ENCODE data around the gene CTF1.
"Not testable (repeated sequence)": the region's sequence is repeated elsewhere in the genome, so short reads cannot be mapped to it uniquely, and the experiment has no call there.

CTF1 gene

DNA sequence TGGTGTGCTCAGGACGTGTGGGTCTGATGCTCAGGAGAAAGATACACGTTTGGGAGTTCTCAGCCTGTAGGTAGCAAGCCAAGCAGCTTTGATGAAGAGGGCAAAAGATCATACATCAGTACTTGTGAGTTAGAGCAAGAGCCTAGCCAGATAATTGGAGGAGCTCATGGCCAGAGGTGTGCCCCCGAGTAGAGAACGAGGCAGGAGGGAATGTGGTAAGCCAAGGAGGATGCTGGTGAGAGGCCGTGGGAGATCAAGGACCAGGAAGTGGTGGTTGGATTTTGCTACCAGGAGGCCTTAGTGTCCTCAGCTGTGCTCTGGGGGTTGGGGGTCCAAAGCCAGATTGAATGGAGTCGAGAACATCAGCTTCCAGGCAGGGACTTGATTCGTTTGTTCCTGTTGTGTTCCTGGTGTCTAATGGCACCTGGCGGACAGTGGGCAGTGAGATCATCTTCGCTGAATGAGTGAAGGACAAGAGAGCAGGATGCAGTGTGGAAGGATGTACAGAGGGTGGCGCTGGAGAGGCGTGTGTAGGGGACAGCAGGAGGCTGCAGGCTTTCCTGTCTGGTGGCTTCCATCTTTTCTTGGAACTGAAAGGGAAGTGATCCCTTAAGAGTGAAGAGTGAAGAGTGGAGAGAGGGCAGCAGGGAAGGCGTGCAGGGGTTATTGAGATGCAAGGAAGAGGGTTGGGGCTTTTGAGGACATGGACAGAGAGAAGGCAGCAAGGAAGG is 38.6 kb downstream of the CTF1 start:
- no peak for DNase-seq

DNA sequence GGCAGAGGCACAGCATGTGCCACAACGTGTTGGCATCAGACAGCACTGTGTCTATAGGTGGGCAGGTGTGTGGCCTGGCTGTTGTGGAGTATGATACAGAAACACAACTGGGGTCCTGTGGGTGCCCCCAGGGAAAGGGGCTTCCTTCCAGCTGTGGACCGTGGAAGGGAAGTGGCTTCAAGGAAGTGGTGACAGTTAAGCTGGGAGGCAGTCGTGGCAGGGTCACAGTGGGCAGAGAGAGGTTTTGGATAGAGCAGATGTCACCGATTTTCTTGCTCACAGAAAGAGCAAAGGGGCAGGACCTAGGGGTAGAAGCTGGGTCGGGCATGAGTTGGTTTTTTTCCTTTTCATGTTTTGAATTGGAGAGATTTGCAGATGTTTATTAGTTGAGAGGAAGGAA is 41.3 kb downstream of the CTF1 start:
- no peak for DNase-seq

DNA sequence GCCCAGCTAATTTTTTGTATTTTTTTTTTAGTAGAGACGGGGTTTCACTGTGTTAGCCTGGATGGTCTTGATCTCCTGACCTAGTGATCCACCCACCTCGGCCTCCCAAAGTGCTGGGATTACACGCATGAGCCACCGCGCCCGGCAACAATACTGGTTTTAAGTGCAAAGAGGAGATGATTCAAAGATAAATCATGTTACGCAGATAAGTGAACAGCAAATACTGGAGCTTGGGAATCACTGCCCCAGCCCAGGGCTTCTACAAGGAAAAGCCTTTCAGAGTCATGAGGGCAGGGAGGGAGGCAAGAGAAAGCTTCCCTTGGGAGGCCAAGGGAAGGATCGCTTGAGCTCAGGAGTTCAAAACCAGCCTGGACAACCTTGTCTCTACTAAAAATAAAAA is 43.2 kb downstream of the CTF1 start:
- DNase-seq: not testable (repeated sequence)

DNA sequence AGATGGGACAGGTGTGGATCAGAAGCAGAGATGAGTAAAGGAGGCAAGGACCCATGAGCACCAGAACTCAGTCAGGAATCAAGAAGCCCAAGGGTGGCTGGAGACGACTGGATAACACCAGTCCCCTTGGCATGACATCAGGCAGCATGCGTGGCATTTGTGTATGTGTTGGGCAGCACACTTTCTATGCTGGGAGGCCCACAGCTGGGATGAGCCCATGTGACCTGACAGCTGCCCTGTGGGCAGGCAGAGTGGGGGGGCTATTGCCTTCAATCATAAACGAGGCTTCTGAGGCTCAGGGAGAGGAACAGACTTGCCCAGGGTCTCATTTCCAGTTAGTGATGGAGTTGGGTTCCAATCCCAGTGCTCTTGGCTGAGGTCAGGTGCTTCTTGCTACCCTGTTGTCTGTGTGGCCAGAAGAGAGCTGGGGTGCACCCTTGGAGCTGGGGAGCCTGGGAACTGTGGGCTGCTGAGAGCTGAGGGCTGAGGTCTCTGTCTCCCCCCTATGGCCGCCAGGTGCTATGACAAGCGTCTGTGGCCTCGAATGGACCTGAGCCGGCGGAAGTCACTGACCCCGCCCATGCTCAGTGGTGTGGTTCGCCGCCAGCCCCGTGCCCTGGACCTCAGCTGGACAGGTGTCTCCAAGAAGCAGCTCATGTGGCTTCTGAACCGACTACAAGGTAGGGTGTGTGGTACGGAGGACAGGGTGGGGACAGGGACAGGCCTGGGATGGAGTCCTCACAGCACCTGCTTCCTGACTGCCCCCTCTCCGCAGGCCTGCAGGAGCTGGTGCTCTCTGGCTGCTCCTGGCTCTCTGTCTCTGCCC is 45.4 kb downstream of the CTF1 start:
- peak; percentile 62 for DNase-seq

DNA sequence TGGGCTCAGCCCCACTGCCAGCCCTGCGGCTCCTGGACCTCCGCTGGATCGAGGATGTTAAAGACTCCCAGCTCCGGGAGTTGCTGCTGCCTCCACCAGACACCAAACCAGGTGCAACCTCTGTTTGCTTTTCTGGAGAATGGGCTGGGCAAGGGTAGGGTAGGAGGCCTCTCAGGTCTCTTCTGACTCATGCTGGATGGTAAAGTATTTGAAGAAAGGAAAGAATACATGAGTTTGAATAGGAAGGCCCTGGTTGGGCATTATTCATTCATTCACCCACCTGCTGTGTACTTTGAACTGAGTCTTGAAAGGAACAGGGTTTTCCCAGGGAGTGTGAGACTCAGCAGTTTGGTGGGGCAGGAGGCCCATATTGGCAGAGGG is 46.0 kb downstream of the CTF1 start:
- DNase-seq: no peak

DNA sequence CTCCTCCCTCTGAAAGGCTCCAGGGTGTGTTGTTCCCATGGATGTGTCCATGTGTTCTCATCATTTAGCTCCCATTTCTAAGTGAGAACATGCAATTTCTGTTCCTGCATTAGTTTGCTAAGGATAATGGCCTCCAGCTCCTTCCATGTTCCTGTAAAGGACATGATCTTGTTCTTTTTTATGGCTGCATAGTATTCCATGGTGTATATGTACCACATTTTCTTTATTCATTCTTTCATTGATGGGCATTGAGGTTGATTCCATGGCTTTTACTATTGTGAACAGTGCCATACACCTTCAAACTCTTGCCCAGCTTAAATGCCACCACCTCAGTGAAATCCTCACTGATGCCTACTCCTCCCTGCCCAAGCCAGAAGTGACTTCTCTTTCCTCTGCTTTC is 47.9 kb downstream of the CTF1 start:
- no peak for DNase-seq

DNA sequence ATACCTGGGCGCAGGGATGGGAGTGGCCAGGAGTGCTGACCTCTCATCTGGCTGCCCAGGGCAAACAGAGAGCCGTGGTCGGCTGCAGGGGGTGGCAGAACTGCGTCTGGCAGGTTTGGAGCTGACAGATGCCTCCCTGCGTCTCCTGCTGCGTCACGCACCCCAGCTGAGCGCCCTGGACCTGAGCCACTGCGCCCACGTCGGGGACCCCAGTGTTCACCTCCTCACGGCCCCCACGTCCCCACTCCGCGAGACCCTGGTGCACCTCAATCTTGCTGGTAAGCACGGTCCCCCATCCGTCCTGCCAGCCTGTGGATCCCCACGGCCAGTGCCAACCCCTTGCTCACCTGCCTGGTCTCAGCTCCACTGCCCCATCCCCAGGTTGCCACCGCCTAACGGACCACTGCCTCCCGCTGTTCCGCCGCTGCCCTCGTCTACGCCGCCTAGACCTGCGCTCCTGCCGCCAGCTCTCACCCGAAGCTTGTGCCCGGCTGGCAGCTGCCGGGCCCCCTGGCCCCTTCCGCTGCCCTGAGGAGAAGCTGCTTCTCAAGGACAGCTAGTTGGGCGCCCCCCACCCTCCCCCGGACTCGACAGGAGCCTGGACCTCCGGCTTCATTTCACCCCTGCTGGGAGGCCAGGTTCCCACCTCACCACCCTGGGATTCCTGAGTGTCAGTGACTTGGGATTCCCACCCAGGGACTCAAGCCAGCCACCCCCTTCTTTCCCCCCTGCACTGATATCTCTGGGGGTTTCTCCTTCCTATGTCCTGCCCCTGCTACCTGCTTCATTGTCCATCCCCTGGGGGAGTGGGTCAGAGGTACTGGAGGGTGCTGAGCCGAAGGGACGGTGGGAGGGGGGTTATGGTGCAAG is 50.5 kb downstream of the CTF1 start:
- DNase-seq: no peak

DNA sequence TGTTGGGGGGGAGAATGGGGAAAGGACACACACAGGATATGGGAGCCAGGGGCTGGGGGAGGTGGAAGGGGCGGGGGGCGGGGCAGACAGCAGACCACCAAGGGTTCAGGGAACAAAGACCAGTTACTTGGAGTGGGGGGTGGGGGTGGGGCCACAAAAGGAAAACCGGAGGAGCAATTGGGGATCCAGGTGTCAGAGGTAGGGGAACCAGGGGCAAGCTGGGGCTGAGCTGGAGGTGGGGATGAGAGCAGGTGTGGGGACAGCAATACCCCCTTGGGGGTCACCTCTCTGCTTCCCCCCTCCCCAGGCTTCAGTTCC is 51.1 kb downstream of the CTF1 start:
- no peak for DNase-seq

DNA sequence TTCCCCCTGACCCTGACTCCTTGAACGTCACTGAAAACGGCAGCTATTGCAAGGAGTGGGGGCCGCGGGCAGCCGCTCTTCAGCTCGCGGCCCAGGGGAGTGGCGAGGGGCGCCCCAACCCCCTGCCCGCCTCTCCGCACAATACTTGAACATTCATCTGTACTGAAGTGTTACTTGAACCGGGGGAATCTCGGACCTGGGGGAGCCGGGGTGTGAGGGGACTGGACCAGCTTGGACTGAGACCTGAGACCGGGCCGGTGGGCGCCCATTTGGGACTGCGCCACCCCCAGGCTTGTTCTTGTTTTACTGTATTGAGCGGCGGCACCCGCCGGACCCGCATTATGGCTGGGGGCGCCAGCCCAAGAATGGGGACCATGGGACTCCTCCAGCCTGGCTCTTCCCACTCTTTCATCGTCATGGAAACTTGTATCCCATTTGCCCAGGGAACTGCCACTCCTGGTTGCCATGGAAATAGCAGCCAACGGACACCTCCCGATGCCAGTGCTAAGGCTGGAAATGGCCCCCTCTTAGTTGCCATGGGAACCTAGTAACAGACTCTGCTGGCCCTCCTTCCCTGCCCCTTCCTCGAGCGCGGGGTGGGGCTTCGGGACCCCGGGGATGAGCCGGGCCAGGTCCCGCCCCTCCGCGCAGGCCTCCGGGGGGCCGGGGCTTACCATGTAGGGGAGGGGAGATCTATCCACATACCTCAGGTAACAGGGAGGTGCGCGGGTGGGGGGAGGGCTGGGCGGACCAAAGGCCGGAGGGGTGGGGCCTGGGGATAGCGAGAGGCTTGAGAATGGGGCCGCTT is 51.6 kb downstream of the CTF1 start:
- peak; percentile 46 for DNase-seq

DNA sequence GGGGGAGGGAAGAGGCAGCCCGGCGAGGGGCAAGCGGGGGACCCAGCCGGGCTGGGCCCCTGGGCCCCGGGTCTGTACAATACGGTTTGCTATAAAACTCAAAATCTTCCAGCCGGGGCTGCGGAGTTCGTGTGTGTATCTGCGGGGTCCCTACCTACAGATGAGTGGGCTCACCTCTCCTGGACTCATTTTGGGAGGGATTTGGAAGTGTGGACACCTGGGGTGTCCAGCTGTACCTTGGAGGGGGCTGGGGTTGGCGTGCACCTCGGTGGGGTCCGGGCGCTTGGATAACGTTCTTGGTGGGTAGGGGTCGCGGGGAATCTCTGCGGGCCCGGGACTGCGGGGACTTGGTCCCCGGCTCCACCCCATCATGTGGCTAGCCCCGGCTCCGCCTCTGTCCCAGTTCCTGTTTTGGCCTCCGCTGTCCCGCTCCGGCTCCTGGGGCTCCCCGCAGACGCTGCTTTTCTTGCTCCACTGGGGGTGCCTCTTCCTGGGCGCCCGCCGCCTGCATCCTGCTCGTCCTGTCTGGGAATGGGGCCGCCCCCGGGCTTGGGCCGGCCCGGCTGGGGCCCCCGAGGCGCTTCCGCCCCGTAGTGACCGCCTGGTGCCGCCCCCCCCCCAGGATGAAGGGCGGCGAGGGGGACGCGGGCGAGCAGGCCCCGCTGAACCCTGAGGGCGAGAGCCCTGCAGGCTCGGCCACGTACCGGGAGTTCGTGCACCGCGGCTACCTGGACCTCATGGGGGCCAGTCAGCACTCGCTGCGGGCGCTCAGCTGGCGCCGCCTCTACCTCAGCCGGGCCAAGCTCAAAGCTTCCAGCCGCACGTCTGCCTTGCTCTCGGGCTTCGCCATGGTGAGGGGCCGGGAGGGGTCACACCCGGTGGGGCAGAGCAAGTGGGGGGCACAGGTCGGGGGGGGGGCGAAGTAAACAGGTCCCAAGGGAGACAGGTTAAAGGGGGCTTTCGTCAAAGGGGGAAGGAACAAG is 52.5 kb downstream of the CTF1 start, which contains the start of gene ORAI3:
Gene ORAI3, plus strand, starts transcription at position 402 of the 983 bp plus-strand sequence. Its CDS starts 222 bp downstream, at position 624.
- DNase-seq: peak; percentile 38

DNA sequence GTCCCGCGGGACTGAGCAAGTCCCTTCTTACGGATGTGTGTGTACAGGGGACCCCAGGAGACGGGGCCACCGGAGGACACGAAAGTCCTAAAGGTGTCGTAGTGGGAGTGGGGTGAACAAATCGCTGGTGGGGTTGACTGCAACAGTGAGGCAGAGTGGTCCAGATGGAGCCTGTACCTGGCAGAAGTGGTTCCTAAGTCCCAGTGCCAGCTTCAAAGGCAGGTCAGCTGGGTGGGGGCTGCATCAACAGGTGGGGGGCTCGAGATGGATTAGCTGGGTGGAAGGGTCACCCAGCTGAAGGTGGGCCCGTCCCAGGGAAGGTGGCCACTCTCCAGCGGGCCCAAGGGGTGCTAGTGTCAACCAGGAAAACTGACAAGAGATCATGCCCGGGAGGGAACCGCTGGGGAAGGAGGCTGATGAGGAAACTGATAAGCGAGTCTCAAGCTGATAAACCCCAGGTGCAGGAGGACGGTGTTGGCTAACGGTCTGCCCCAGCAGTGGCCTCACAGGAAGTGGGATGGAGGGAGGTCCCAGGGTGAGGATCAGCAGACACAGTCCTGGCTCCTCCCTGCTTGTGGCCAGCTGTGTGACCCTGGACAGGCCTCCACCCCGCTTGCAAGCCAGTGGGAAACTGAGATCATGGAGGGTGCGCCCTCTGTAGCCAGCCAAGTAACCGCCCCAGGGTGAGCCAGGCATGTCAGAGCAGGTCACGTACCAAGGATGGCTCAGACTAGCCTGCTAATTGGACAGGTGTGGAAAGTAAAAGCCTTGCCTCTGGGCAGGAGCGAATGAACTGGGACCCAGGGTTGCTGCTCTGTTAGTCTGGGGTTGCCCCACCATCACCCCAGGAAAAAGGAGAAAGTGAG is 53.5 kb downstream of the CTF1 start:
- peak; percentile 40 for DNase-seq

DNA sequence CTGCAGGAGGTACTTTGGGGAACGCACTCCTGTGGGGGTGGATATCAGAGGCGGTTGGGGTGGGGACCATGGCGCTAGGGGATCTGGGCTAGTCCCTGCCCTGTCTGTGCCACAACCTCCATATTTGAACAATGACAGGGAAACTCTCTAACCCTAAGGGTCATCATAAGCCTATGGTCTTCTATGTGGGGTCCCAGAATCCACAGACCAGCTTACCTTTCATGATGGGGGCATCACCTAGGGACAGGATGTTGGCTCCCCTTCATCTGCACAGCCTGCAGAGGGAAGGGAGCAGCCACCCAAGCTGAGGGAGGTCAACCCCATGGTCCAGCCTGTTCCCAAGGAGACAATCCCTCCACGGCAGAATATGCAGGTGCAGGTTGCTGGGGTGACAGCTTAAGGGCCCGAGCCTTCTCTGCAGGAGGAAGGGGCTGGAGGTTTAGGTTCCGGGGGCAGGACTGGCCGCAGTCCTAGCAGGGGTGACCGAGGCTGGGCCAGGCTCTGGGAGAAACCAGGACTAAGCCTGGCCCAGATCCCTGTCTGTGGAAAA is 54.2 kb downstream of the CTF1 start:
- DNase-seq: no peak

DNA sequence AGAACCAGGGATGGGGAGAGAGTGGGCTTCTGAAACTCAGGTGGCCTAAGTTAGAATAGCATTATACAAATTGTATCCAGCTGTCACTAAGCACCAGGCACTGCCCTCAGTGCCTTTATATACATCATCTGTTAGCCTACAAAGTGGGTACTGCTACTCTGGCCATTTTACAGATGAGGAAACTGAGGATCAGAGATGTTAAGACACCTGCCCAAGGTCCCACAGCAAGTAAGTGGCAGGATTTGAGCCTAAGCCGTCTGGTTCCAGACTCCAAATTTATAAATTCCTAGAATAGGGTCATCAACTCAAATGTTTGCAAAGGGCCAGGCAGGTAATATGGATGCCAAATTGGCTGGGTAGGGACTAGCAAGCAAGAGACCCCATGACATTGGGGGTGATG is 54.8 kb downstream of the CTF1 start:
- DNase-seq: no peak

DNA sequence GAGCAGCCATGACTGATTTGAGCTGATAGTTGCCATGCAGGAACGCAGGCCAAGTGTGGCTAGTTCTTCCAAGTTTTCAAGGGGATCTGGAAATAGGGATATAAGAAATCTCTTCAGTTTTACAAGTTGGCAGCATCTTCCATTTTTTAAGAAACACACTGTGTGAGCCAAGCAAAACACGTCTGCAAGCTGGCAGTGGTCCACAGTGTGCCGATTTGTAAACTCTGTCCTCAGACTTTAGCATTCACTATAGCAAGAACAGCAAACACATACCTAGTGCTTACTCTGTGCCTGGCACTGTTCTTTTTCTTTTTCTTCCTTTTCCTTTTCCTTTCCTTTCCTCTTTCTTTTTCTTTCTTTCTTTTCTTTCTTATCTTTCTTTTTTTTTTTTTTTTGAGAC is 55.3 kb downstream of the CTF1 start:
- DNase-seq: no peak

DNA sequence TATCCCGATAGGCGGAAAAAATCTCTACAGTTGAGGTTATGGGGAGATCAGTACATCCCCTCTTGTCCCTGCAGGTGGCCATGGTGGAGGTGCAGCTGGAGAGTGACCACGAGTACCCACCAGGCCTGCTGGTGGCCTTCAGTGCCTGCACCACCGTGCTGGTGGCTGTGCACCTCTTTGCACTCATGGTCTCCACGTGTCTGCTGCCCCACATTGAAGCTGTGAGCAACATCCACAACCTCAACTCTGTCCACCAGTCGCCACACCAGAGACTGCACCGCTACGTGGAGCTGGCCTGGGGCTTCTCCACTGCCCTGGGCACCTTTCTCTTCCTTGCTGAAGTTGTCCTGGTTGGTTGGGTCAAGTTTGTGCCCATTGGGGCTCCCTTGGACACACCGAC is 56.7 kb downstream of the CTF1 start:
- no peak for DNase-seq
